ENCODE measurements around the gene PHACTR2.

DNA sequence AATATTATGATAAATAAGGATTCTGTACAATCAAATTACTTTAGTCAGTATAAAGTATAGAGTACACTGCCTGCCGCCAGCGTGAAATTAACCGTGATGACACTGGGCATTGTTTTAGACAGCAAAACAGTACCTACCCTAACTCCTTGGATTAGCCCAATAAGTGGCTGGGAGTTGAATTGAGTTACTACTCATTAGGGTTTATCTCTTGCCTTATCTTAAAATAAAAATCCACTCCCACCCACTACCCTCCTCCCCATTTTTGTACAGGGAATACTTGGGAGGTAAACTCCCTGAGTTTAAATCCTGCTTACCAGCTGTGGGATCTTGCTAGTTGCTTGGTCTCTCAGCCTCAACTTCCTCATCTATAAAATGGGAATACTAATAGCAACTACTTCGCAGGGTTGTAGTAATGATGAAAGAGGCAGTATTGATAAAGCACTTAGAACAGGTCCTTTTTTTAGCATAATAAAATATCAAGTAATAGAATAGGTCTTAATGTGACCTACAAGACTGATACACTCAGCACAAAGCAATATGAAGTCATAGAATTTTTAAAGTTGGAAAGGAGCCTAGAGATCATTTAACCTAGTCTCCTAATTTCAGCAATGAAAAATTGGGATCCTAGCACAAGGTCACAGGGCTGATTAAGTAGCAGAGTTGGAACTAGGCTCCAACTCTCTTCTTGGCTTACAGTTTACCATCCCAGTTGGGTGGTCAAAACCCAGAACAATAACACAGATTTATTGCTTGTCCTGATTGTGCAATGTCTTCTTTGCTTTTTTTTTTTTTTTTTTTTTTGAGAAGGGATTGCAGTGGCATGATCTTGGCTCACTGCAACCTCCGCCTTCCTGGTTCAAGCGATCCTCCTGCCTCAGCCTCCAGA is 23.8 kb downstream of the PHACTR2 start:
- TF ChIP-seq, protein P1, sequence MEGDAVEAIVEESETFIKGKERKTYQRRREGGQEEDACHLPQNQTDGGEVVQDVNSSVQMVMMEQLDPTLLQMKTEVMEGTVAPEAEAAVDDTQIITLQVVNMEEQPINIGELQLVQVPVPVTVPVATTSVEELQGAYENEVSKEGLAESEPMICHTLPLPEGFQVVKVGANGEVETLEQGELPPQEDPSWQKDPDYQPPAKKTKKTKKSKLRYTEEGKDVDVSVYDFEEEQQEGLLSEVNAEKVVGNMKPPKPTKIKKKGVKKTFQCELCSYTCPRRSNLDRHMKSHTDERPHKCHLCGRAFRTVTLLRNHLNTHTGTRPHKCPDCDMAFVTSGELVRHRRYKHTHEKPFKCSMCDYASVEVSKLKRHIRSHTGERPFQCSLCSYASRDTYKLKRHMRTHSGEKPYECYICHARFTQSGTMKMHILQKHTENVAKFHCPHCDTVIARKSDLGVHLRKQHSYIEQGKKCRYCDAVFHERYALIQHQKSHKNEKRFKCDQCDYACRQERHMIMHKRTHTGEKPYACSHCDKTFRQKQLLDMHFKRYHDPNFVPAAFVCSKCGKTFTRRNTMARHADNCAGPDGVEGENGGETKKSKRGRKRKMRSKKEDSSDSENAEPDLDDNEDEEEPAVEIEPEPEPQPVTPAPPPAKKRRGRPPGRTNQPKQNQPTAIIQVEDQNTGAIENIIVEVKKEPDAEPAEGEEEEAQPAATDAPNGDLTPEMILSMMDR (IDR thresholded peaks at IDR 0.05), result no peak
- no peak for TF ChIP-seq POLR2A (IDR thresholded peaks at IDR 0.05)

Data from thyroid gland (tissue), 4 donors.